HG03064 (cell line): ENCODE results near the gene KCNMB3.

Experiments used
- ATAC-seq: cut with Tn5 transposase; IDR thresholded peaks from one replicate; pipeline ENCODE4 v1.9.1; 2021; ENCODE audit warnings: low read depth; ENCODE audit not compliant: unreplicated experiment

Gene KCNMB3

DNA sequence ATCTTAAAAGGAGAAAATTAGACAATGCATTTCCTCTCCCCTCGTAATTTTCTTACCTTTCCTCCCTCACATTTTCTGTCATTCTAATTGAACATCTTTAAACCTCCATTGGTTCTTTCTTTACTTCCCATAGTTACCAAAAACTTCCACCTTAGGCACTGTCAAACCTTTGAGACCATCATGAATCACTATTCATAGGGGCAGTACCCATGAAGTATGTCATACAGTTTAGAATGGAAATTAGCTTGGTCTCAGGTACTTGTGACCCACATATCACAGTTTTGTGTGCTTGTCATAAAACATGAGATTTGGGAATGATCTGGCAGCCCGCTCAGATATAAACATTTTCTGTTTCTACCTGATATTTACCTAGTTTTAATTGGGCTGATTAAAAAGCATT is 50.1 kb downstream of the KCNMB3 start:
- no peak for ATAC-seq

DNA sequence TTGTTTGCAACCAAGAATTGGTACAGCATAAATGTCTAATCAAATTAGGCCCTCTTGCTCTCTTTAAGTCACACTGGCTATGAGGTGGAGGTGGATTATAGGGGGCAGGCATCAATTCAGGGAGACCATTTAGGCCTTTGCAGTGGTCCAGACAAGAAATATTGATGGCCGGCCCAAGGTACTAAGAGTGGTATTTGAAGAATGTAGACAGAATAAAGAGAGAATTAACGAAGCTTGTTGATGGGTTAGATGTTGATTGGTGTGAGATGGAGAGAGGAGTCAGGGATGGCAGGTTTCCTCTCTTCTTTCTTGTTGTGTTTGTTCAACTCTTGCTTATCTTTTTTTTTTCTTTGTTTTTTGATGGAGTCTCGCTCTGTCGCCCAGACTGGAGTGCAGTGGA is 54.2 kb downstream of the KCNMB3 start:
- ATAC-seq, result no peak

DNA sequence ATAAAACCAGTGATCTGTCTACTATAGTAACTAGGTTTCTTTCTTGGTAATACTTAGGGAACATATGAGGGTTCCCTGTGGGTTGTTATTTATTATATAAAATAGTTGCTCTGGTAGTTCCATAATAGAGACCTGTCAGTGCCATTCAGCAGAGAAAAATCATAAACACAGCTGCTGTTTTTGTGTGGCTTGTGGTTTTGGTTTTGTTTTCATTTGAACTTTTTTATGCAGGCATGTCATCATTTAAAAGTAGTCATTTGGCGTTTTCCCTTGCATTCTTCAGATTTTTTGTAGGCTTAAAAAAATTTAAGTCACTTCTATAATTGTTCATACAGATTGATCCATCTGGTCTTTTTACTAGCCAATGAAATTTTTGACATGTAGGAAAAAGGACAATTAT is 54.8 kb downstream of the KCNMB3 start:
- peak; percentile 86 for ATAC-seq

DNA sequence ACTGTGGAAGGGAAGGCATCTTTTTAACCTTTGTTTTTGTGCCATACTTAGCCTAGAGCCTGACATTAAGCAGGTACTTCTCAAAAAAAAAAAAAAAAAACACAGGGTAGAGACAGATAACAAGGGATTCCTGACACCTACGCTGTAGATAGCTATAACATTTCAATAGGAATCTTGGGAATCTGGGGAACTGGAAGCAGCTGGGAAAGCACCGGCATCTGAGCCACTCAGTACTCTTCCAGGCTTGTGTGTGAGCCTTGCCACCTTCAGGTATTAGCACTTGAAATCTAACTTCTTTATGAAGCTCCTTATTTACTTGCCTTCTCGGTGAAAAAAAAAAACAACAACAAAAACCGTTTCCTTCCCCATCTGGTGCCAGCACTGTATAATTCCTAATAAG is 56.0 kb downstream of the KCNMB3 start:
- no peak for ATAC-seq
